Measurements from ENCODE around the gene NRXN2.
A peak's percentile ranks its signal among the peaks of the same experiment; 100 is the strongest.

NRXN2 gene

GRCh38 chr11:64694821-64695365 is 28.1 kb downstream of the NRXN2 start:
- no peak for DNase-seq

GRCh38 chr11:64694026-64694755 is 28.8 kb downstream of the NRXN2 start:
- no peak for DNase-seq

- DNase-seq = no peak
Measured at GRCh38 chr11:64692764-64693331, 30.1 kb downstream of the NRXN2 start.

GRCh38 chr11:64691543-64691942 is 31.5 kb downstream of the NRXN2 start:
- DNase-seq = no peak

GRCh38 chr11:64690235-64690634 is 32.8 kb downstream of the NRXN2 start:
- DNase-seq = no peak

- peak; percentile 97 for DNase-seq
Measured at GRCh38 chr11:64688534-64688982, 34.4 kb downstream of the NRXN2 start.

GRCh38 chr11:64687643-64688533 is 35.1 kb downstream of the NRXN2 start:
- no peak for DNase-seq

GRCh38 chr11:64687204-64687603 is 35.8 kb downstream of the NRXN2 start:
- DNase-seq = no peak

- no peak for DNase-seq
Measured at GRCh38 chr11:64686466-64687170, 36.4 kb downstream of the NRXN2 start.

- DNase-seq = no peak
Measured at GRCh38 chr11:64685536-64685935, 37.5 kb downstream of the NRXN2 start.

GRCh38 chr11:64684357-64684756 is 38.6 kb downstream of the NRXN2 start:
- DNase-seq = no peak

GRCh38 chr11:64681171-64681570 is 41.8 kb downstream of the NRXN2 start:
- DNase-seq = no peak

- no peak for DNase-seq
Measured at GRCh38 chr11:64679846-64680245, 43.2 kb downstream of the NRXN2 start.

GRCh38 chr11:64677441-64678023 is 45.5 kb downstream of the NRXN2 start:
- no peak for DNase-seq

- DNase-seq = no peak
Measured at GRCh38 chr11:64676261-64676615, 46.8 kb downstream of the NRXN2 start.

- DNase-seq = no peak
Measured at GRCh38 chr11:64675450-64676260, 47.3 kb downstream of the NRXN2 start.

- no peak for DNase-seq
Measured at GRCh38 chr11:64674774-64675173, 48.2 kb downstream of the NRXN2 start.

GRCh38 chr11:64673279-64673678 is 49.7 kb downstream of the NRXN2 start:
- DNase-seq = no peak

- DNase-seq = no peak
Measured at GRCh38 chr11:64672875-64673274, 50.1 kb downstream of the NRXN2 start.

- no peak for DNase-seq
Measured at GRCh38 chr11:64670975-64671374, 52.0 kb downstream of the NRXN2 start.

- DNase-seq = no peak
Measured at GRCh38 chr11:64667154-64667745, 55.7 kb downstream of the NRXN2 start.

Data from CD4-positive, alpha-beta T cell treated with Interleukin-17A for 4 hours (primary cell).